ENCODE data around the gene PKHD1.

PKHD1 gene

DNA sequence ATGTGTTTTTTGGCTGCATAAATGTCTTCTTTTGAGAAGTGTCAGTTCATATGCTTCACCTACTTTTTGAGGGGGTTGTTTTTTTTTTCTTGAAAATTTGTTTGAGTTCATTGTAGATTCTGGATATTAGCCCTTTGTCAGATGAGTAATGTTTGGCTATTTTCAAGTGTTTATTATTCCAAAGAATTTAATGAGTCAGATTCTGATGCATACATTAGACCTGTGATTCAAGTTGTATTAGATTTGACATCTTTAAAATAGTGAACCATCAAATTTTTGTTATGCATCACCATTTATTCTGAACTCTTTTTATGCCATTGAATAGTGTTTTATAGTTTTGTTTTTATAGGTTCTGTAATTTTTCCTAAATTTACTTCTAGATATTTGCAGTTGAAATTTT lies 319.3 kb downstream of the PKHD1 start:
- TF ChIP-seq, protein P1, sequence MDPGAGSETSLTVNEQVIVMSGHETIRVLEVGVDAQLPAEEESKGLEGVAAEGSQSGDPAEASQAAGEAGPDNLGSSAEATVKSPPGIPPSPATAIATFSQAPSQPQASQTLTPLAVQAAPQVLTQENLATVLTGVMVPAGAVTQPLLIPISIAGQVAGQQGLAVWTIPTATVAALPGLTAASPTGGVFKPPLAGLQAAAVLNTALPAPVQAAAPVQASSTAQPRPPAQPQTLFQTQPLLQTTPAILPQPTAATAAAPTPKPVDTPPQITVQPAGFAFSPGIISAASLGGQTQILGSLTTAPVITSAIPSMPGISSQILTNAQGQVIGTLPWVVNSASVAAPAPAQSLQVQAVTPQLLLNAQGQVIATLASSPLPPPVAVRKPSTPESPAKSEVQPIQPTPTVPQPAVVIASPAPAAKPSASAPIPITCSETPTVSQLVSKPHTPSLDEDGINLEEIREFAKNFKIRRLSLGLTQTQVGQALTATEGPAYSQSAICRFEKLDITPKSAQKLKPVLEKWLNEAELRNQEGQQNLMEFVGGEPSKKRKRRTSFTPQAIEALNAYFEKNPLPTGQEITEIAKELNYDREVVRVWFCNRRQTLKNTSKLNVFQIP (CRISPR knock-in tag; IDR thresholded peaks at IDR 0.05; ENCODE audit: borderline replicate concordance, low read depth) = no peak
- TF ChIP-seq ZNF565 (CRISPR knock-in tag; conservative IDR thresholded peaks at IDR 0.05; ENCODE audit: low read depth) (no peak), ISL1 (CRISPR knock-in tag; IDR thresholded peaks at IDR 0.05) (no peak), ZNF70 (CRISPR knock-in tag; IDR thresholded peaks at IDR 0.05) (no peak), ZNF8 (CRISPR knock-in tag; IDR thresholded peaks at IDR 0.05) (no peak), ZFP30 (CRISPR knock-in tag; IDR thresholded peaks at IDR 0.05) (no peak), RARB (CRISPR knock-in tag; IDR thresholded peaks at IDR 0.05) (no peak), TOX (CRISPR knock-in tag; IDR thresholded peaks at IDR 0.05; ENCODE audit: borderline replicate concordance) (no peak), ARNTL (CRISPR knock-in tag; IDR thresholded peaks at IDR 0.05; ENCODE audit: borderline replicate concordance, low read depth) (no peak), SNAI2 (CRISPR knock-in tag; IDR thresholded peaks at IDR 0.05) (no peak), OSR1 (CRISPR knock-in tag; IDR thresholded peaks at IDR 0.05) (no peak)
- no peak for ATAC-seq

DNA sequence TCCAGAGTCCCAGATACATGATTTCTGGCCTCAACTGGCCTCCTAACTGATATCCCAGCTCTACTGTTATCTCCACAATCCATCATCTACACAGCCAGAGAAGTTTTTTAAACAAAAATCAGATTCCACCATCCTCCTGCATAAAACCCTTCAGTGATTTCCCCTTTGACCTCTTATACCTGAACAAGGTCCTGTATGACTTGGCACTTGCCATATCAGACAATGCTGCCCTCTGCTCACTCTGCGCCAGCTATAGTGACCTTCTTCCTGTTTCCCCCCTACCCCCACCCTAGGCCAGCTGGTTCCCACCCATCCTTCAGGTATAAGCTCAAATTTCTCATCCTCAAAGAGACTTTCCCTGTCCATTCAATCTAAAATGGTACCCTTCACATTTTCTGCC lies 322.2 kb downstream of the PKHD1 start:
- no peak for ATAC-seq
- no peak for TF ChIP-seq SNAI2 (CRISPR knock-in tag; IDR thresholded peaks at IDR 0.05)
- no peak for TF ChIP-seq ISL1 (CRISPR knock-in tag; IDR thresholded peaks at IDR 0.05)
- TF ChIP-seq ARNTL (CRISPR knock-in tag; IDR thresholded peaks at IDR 0.05; ENCODE audit: borderline replicate concordance, low read depth) = no peak
- TF ChIP-seq, protein P2, sequence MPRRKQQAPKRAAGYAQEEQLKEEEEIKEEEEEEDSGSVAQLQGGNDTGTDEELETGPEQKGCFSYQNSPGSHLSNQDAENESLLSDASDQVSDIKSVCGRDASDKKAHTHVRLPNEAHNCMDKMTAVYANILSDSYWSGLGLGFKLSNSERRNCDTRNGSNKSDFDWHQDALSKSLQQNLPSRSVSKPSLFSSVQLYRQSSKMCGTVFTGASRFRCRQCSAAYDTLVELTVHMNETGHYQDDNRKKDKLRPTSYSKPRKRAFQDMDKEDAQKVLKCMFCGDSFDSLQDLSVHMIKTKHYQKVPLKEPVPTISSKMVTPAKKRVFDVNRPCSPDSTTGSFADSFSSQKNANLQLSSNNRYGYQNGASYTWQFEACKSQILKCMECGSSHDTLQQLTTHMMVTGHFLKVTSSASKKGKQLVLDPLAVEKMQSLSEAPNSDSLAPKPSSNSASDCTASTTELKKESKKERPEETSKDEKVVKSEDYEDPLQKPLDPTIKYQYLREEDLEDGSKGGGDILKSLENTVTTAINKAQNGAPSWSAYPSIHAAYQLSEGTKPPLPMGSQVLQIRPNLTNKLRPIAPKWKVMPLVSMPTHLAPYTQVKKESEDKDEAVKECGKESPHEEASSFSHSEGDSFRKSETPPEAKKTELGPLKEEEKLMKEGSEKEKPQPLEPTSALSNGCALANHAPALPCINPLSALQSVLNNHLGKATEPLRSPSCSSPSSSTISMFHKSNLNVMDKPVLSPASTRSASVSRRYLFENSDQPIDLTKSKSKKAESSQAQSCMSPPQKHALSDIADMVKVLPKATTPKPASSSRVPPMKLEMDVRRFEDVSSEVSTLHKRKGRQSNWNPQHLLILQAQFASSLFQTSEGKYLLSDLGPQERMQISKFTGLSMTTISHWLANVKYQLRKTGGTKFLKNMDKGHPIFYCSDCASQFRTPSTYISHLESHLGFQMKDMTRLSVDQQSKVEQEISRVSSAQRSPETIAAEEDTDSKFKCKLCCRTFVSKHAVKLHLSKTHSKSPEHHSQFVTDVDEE (CRISPR knock-in tag; IDR thresholded peaks at IDR 0.05) = no peak
- TF ChIP-seq, protein P3, sequence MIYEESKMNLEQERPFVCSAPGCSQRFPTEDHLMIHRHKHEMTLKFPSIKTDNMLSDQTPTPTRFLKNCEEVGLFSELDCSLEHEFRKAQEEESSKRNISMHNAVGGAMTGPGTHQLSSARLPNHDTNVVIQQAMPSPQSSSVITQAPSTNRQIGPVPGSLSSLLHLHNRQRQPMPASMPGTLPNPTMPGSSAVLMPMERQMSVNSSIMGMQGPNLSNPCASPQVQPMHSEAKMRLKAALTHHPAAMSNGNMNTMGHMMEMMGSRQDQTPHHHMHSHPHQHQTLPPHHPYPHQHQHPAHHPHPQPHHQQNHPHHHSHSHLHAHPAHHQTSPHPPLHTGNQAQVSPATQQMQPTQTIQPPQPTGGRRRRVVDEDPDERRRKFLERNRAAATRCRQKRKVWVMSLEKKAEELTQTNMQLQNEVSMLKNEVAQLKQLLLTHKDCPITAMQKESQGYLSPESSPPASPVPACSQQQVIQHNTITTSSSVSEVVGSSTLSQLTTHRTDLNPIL (CRISPR knock-in tag; IDR thresholded peaks at IDR 0.05; ENCODE audit: low read depth) = no peak
- TF ChIP-seq TCF4 (CRISPR knock-in tag; IDR thresholded peaks at IDR 0.05; ENCODE audit: borderline replicate concordance) = no peak
- TF ChIP-seq, protein P4, sequence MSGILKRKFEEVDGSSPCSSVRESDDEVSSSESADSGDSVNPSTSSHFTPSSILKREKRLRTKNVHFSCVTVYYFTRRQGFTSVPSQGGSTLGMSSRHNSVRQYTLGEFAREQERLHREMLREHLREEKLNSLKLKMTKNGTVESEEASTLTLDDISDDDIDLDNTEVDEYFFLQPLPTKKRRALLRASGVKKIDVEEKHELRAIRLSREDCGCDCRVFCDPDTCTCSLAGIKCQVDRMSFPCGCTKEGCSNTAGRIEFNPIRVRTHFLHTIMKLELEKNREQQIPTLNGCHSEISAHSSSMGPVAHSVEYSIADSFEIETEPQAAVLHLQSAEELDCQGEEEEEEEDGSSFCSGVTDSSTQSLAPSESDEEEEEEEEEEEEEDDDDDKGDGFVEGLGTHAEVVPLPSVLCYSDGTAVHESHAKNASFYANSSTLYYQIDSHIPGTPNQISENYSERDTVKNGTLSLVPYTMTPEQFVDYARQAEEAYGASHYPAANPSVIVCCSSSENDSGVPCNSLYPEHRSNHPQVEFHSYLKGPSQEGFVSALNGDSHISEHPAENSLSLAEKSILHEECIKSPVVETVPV (CRISPR knock-in tag; IDR thresholded peaks at IDR 0.05) = no peak
- TF ChIP-seq CSDC2 (CRISPR knock-in tag; IDR thresholded peaks at IDR 0.05) = no peak
- TF ChIP-seq GLIS3 (CRISPR knock-in tag; IDR thresholded peaks at IDR 0.05) = no peak
- TF ChIP-seq OSR1 (CRISPR knock-in tag; IDR thresholded peaks at IDR 0.05) = no peak
- TF ChIP-seq ZNF8 (CRISPR knock-in tag; IDR thresholded peaks at IDR 0.05) = no peak
- no peak for TF ChIP-seq ZNF565 (CRISPR knock-in tag; conservative IDR thresholded peaks at IDR 0.05; ENCODE audit: low read depth)
- no peak for TF ChIP-seq BACH2 (CRISPR knock-in tag; IDR thresholded peaks at IDR 0.05; ENCODE audit: borderline replicate concordance)
- TF ChIP-seq, protein P1 (CRISPR knock-in tag; IDR thresholded peaks at IDR 0.05; ENCODE audit: borderline replicate concordance, low read depth) = no peak
- no peak for TF ChIP-seq ESRRG (CRISPR knock-in tag; IDR thresholded peaks at IDR 0.05)
- no peak for TF ChIP-seq TOX (CRISPR knock-in tag; IDR thresholded peaks at IDR 0.05; ENCODE audit: borderline replicate concordance)
- TF ChIP-seq RARB (CRISPR knock-in tag; IDR thresholded peaks at IDR 0.05) = no peak
- no peak for TF ChIP-seq ZC3H10 (CRISPR knock-in tag; IDR thresholded peaks at IDR 0.05)
- TF ChIP-seq, protein P5, sequence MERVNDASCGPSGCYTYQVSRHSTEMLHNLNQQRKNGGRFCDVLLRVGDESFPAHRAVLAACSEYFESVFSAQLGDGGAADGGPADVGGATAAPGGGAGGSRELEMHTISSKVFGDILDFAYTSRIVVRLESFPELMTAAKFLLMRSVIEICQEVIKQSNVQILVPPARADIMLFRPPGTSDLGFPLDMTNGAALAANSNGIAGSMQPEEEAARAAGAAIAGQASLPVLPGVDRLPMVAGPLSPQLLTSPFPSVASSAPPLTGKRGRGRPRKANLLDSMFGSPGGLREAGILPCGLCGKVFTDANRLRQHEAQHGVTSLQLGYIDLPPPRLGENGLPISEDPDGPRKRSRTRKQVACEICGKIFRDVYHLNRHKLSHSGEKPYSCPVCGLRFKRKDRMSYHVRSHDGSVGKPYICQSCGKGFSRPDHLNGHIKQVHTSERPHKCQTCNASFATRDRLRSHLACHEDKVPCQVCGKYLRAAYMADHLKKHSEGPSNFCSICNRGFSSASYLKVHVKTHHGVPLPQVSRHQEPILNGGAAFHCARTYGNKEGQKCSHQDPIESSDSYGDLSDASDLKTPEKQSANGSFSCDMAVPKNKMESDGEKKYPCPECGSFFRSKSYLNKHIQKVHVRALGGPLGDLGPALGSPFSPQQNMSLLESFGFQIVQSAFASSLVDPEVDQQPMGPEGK (CRISPR knock-in tag; IDR thresholded peaks at IDR 0.05; ENCODE audit: borderline replicate concordance) = no peak
